Mesenchymal stem cell (in vitro differentiated cells and primary cell): ENCODE measurements around the gene PGA3.

Source experiments
- DNase-seq: peaks from one replicate; pipeline ENCODE4 v3.0.0-alpha.2; 2013
- H2AFZ ChIP-seq: one replicate; pipeline ENCODE4 v1.6.1; 2013; ENCODE audit warnings: low read depth, mild to moderate bottlenecking, control low read depth, inconsistent platforms, low read length, moderate library complexity
- H2AK5ac ChIP-seq: 2 replicates; pipeline ENCODE4 v1.6.1; 2013; ENCODE audit warnings: low read length, moderate library complexity, mild to moderate bottlenecking, inconsistent platforms; ENCODE audit not compliant: severe bottlenecking
- H2BK120ac ChIP-seq: one replicate; pipeline ENCODE4 v1.6.1; 2013; ENCODE audit warnings: low read depth, mild to moderate bottlenecking, inconsistent platforms, low read length, moderate library complexity
- H2BK12ac ChIP-seq, 2 experiments: one replicate each; pipeline ENCODE4 v1.6.1; 2013; ENCODE audit warnings: inconsistent platforms in 2 of 2, low read length in 2 of 2, mild to moderate bottlenecking in 2 of 2, moderate library complexity in 2 of 2, control low read depth in 1 of 2
- H2BK15ac ChIP-seq: one replicate; pipeline ENCODE4 v1.6.1; 2013; ENCODE audit warnings: mild to moderate bottlenecking, low read depth, inconsistent platforms; ENCODE audit not compliant: poor library complexity, severe bottlenecking
- H2BK5ac ChIP-seq: 2 replicates; pipeline ENCODE4 v1.6.1; 2013; ENCODE audit warnings: low read depth, mild to moderate bottlenecking, low read length, control low read depth, inconsistent platforms; ENCODE audit not compliant: poor library complexity, severe bottlenecking
- H3K14ac ChIP-seq, 2 experiments: one replicate each; pipeline ENCODE4 v1.6.1; 2013; ENCODE audit warnings: inconsistent platforms in 2 of 2, low read length in 2 of 2, control low read depth in 1 of 2, mild to moderate bottlenecking in 1 of 2, moderate library complexity in 1 of 2
- H3K18ac ChIP-seq, 2 experiments: one replicate each; pipeline ENCODE4 v1.6.1; 2013; ENCODE audit warnings: inconsistent platforms in 2 of 2, low read length in 2 of 2, control low read depth in 1 of 2, low read depth in 1 of 2, mild to moderate bottlenecking in 1 of 2
- H3K23ac ChIP-seq, 2 experiments: one replicate each; pipeline ENCODE4 v1.6.1; 2013; ENCODE audit warnings: inconsistent platforms in 2 of 2, low read length in 2 of 2, mild to moderate bottlenecking in 2 of 2, moderate library complexity in 2 of 2, control low read depth in 1 of 2
- H3K27ac ChIP-seq: 2 replicates; pipeline ENCODE4 v1.5.1; 2013; ENCODE audit warnings: mild to moderate bottlenecking, moderate library complexity, low read length, control low read depth, inconsistent platforms; ENCODE audit not compliant: poor library complexity, severe bottlenecking
- H3K27me3 ChIP-seq, 2 experiments: 2 replicates each; pipeline versions ENCODE4 v1.6.1 to v1.7.0; 2013; ENCODE audit warnings: low read length in 2 of 2, mild to moderate bottlenecking in 2 of 2, moderate library complexity in 2 of 2, control low read depth in 1 of 2, inconsistent platforms in 1 of 2; ENCODE audit not compliant: control insufficient read depth in 1 of 2, insufficient read depth in 1 of 2
- H3K36me3 ChIP-seq, 2 experiments: 2 replicates each; pipeline versions ENCODE4 v1.6.1 to v1.7.0; 2013; ENCODE audit warnings: low read length in 2 of 2, control low read depth in 1 of 2, inconsistent platforms in 1 of 2, low read depth in 1 of 2, mild to moderate bottlenecking in 1 of 2; ENCODE audit not compliant: insufficient read depth in 2 of 2, control insufficient read depth in 1 of 2
- H3K4ac ChIP-seq, 2 experiments: one replicate each; pipeline ENCODE4 v1.6.1; 2013; ENCODE audit warnings: inconsistent platforms in 2 of 2, low read length in 2 of 2, mild to moderate bottlenecking in 2 of 2, moderate library complexity in 2 of 2, control low read depth in 1 of 2, low read depth in 1 of 2
- H3K4me1 ChIP-seq: 2 replicates; pipeline ENCODE4 v1.6.1; 2013; ENCODE audit warnings: low read depth, low read length, control low read depth; ENCODE audit not compliant: control insufficient read depth, insufficient read depth
- H3K4me2 ChIP-seq: 2 replicates; pipeline ENCODE4 v1.6.1; 2013; ENCODE audit warnings: low read length, mild to moderate bottlenecking, inconsistent platforms; ENCODE audit not compliant: poor library complexity, severe bottlenecking
- H3K4me3 ChIP-seq, 2 experiments: 2 replicates each; pipeline versions ENCODE4 v1.5.1 to v1.7.0; 2013; ENCODE audit warnings: low read length in 2 of 2, mild to moderate bottlenecking in 2 of 2, control low read depth in 1 of 2, low read depth in 1 of 2; ENCODE audit not compliant: insufficient read depth in 1 of 2
- H3K79me1 ChIP-seq: replicated peaks from 2 replicates; pipeline ENCODE4 v1.6.1; 2013; ENCODE audit warnings: mild to moderate bottlenecking, control low read depth, low read length, inconsistent platforms; ENCODE audit not compliant: poor library complexity, severe bottlenecking
- H3K9ac ChIP-seq: 2 replicates; pipeline ENCODE4 v1.7.0; 2013; ENCODE audit warnings: mild to moderate bottlenecking, low read length, moderate library complexity
- H3K9me3 ChIP-seq: 2 replicates; pipeline ENCODE4 v1.7.0; 2013; ENCODE audit warnings: mild to moderate bottlenecking, low read length; ENCODE audit not compliant: control insufficient read depth
- H4K8ac ChIP-seq: one replicate; pipeline ENCODE4 v1.6.1; 2013; ENCODE audit warnings: inconsistent platforms, mild to moderate bottlenecking, low read length, moderate library complexity
- H4K91ac ChIP-seq: one replicate; pipeline ENCODE4 v1.6.1; 2013; ENCODE audit warnings: mild to moderate bottlenecking, low read length, inconsistent platforms
- WGBS: methylation state at CpG from one replicate; pipeline ENCODE4 v1.1.7; 2013; ENCODE audit warnings: mixed read lengths; 5-methylcytosine and 5-hydroxymethylcytosine counted together

PGA3 gene

DNA sequence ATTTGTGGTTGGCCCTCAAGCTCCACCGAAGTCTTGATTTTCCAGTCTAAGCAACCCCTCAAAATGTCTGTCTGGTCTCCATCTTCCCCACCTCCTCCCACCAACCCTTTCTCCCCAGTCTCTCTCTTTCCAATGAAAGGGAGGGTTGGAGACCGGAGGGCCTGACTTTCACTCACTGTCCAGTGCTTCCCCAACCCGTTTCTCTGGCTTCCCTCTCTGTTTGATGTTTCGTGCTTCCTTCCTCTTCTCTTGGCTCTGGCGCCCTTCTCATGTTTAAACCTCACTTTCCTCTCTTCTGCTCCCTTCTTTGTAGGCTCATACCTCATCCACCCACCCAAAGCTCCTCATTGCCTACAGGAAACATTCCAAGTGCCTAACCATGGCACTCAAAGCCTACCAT, 31.0 kb upstream of the PGA3 start:
- Histone ChIP-seq H3K9ac (no peak overlapping the region), H2BK120ac (no peak overlapping the region), H3K4me1 (no peaks in the 10 kb centered on the region), H3K36me3 (no peaks in the 10 kb centered on the region), H2BK15ac (no peak overlapping the region), H3K18ac (no peak overlapping the region), H3K14ac (no peak overlapping the region), H2AFZ (no peak overlapping the region), H3K27ac (no peak overlapping the region), H4K8ac (no peak overlapping the region), H3K4ac (no peak overlapping the region), H2AK5ac (no peak overlapping the region), H2BK12ac (no peak overlapping the region), H3K27me3 (peaks cover 55 to 72% of the 10 kb centered on the region in 2 experiments), H3K4me3 (no peak overlapping the region), H3K79me1 (no peaks in the 10 kb centered on the region), H4K91ac (no peak overlapping the region), H3K4me2 (no peak overlapping the region), H3K9me3 (peaks cover 5% of the 10 kb centered on the region), H3K23ac (no peak overlapping the region), H2BK5ac (no peak overlapping the region)
- DNase-seq: no peak
- 77% methylated on average over 5 of the region's 5 CpGs for WGBS

- no peak for DNase-seq
- no peak overlapping the region for H2BK12ac ChIP-seq
- 85% methylated on average over 3 of the region's 3 CpGs for WGBS
Measured at GRCh38 chr11:61172888-61173287, 30.4 kb upstream of the PGA3 start.

GRCh38 chr11:61173456-61173855, 29.9 kb upstream of the PGA3 start:
- 78% methylated on average over 4 of the region's 4 CpGs for WGBS

More at GRCh38 chr11:61172888-61173287, 30.4 kb upstream of the PGA3 start:
- Histone ChIP-seq H3K27me3 (peaks cover 55 to 72% of the 10 kb centered on the region in 2 experiments), H3K9me3 (peaks cover 5% of the 10 kb centered on the region), H2BK5ac (no peak overlapping the region), H3K36me3 (no peaks in the 10 kb centered on the region), H3K79me1 (no peaks in the 10 kb centered on the region), H3K4me1 (no peaks in the 10 kb centered on the region), H2BK120ac (no peak overlapping the region), H3K4me3 (no peak overlapping the region), H3K4me2 (no peak overlapping the region), H2BK15ac (no peak overlapping the region), H3K9ac (no peak overlapping the region), H3K14ac (no peak overlapping the region), H3K23ac (no peak overlapping the region), H2AFZ (no peak overlapping the region), H4K91ac (no peak overlapping the region), H3K4ac (no peak overlapping the region), H4K8ac (no peak overlapping the region), H3K18ac (no peak overlapping the region), H2AK5ac (no peak overlapping the region), H3K27ac (no peak overlapping the region)

DNA sequence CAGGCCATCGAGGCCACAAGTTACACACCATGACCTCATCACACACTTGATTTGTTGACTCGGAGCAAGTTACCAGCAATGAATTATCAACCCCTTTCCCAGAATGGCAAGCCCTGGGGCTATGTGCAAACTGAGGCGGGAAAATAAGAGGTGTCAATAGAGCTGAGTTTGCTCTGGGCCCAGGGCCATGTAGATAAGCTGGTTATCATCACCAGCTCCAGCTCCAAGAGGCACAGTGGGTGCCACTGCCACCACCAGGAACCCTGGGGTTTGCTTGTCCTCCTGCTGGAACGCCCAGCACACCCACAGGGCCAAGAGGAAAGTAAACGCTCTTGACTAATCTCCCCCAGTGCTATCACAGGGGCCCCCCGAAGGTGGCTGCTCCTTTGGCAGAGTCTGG, 29.0 kb upstream of the PGA3 start:
- Histone ChIP-seq H4K8ac (no peak overlapping the region), H3K27me3 (peaks cover 51 to 69% of the 10 kb centered on the region in 2 experiments), H3K9ac (no peak overlapping the region), H2BK15ac (no peak overlapping the region), H3K9me3 (peaks cover 5% of the 10 kb centered on the region), H3K4ac (no peak overlapping the region), H3K27ac (no peak overlapping the region), H3K18ac (no peak overlapping the region), H2BK120ac (no peak overlapping the region), H3K4me2 (no peak overlapping the region), H4K91ac (no peak overlapping the region), H3K4me3 (no peak overlapping the region), H2AK5ac (no peak overlapping the region), H2BK5ac (no peak overlapping the region), H2AFZ (no peak overlapping the region), H3K36me3 (no peaks in the 10 kb centered on the region), H3K14ac (no peak overlapping the region), H2BK12ac (no peak overlapping the region), H3K79me1 (no peaks in the 10 kb centered on the region), H3K4me1 (no peaks in the 10 kb centered on the region), H3K23ac (no peak overlapping the region)
- DNase-seq: no peak
- 69% methylated on average over 6 of the region's 6 CpGs for WGBS

More at GRCh38 chr11:61173456-61173855, 29.9 kb upstream of the PGA3 start:
- no peak overlapping the region for H3K18ac ChIP-seq
- no peak overlapping the region for H2AFZ ChIP-seq
- no peak overlapping the region for H4K8ac ChIP-seq
- DNase-seq: no peak
- no peak overlapping the region for H3K27ac ChIP-seq
- no peak overlapping the region for H4K91ac ChIP-seq
- no peak overlapping the region for H3K23ac ChIP-seq
- peaks cover 5% of the 10 kb centered on the region for H3K9me3 ChIP-seq
- H2AK5ac ChIP-seq: no peak overlapping the region
- no peak overlapping the region for H2BK15ac ChIP-seq
- H3K4me3 ChIP-seq: no peak overlapping the region
- H2BK5ac ChIP-seq: no peak overlapping the region
- no peaks in the 10 kb centered on the region for H3K36me3 ChIP-seq
- no peak overlapping the region for H3K9ac ChIP-seq
- H2BK12ac ChIP-seq: no peak overlapping the region
- H3K27me3 ChIP-seq: peaks cover 55 to 71% of the 10 kb centered on the region in 2 experiments
- H3K4me1 ChIP-seq: no peaks in the 10 kb centered on the region
- H3K4me2 ChIP-seq: no peak overlapping the region
- H3K14ac ChIP-seq: no peak overlapping the region
- no peak overlapping the region for H2BK120ac ChIP-seq
- no peak overlapping the region for H3K4ac ChIP-seq
- no peaks in the 10 kb centered on the region for H3K79me1 ChIP-seq
